Upper lobe of right lung (tissue), 1 donor: ENCODE data around the gene HAS3. TPM values are rescaled to one million over a fixed set of nuclear protein-coding genes. Genes with fewer than 3 reads are reported as not detected.
A peak's percentile ranks its signal among the peaks of the same experiment; 100 is the strongest.

ENCODE experiments used
- ATAC-seq: fragments of 200-7000 bp; cut with Tn5 transposase; one replicate; pipeline ENCODE4 v1.9.1; 2020; ENCODE audit warnings: mild to moderate bottlenecking, moderate library complexity
- DNase-seq: peaks from one replicate; pipeline ENCODE4 v3.0.0-alpha.2; 2020
- H3K27ac ChIP-seq: fragments of 200-600 bp; one replicate; pipeline ENCODE4 v1.8.0; 2022
- H3K27me3 ChIP-seq: fragments of 200-600 bp; one replicate; pipeline ENCODE4 v1.8.0; 2022; ENCODE audit warnings: mild to moderate bottlenecking
- H3K36me3 ChIP-seq: fragments of 200-600 bp; one replicate; pipeline ENCODE4 v1.8.0; 2022
- H3K4me1 ChIP-seq: fragments of 200-600 bp; one replicate; pipeline ENCODE4 v1.8.0; 2022
- H3K4me3 ChIP-seq: fragments of 200-600 bp; one replicate; pipeline ENCODE4 v1.8.0; 2022; ENCODE audit warnings: mild to moderate bottlenecking
- H3K9me3 ChIP-seq: fragments of 200-600 bp; one replicate; pipeline ENCODE4 v1.8.0; 2022
- CTCF ChIP-seq: fragments of 200-600 bp; IDR thresholded peaks from one replicate; pipeline ENCODE4 v1.8.0; 2022; ENCODE audit warnings: antibody characterized with exemption
- intact Hi-C: fragments of 100-400 bp; cut with DNase I; formaldehyde crosslinking; loops from one replicate; pipeline ENCODE4 v1.11.0; 2022
- total RNA-seq: library from RNA; stranded (reverse); fragmentation: NEBNext Ultra II Directional; extraction: Animal tissue kit (Norgen Biotek cat#: 25700); gene quantifications from one replicate; pipeline ENCODE4 v1.2.1, GENCODE V29; 2021
- donor health status: DM: no; HTN: yes; CAD: no; lungs with severe emphysema.

HAS3 gene
- total RNA-seq, 1 donor from 2014 or later, result 8.2 TPM

- no peaks in the 10 kb centered on the region for H3K9me3 ChIP-seq
- intact Hi-C loops, result loop anchor here (10.0 kb wide), 2 partner anchors 210 to 590 kb away; no protein-coding TSS in a partner anchor
- H3K4me3 ChIP-seq, result no peak overlapping the region
- H3K27me3 ChIP-seq, result no peaks in the 10 kb centered on the region
- peaks cover 9% of the 10 kb centered on the region for H3K4me1 ChIP-seq
- peaks cover 68% of the 10 kb centered on the region for H3K36me3 ChIP-seq
- no peak for ATAC-seq
- TF ChIP-seq CTCF, result no peak
- H3K27ac ChIP-seq, result no peak overlapping the region
- peak; percentile 30 for DNase-seq
These were observed 9.5 kb downstream of the HAS3 start for GRCh38 chr16:69114976-69115355.

GRCh38 chr16:69115361-69115760 lies 9.9 kb downstream of the HAS3 start:
- peak; percentile 9 for DNase-seq
- no peaks in the 10 kb centered on the region for H3K27me3 ChIP-seq
- ATAC-seq, result no peak
- peaks cover 69% of the 10 kb centered on the region for H3K36me3 ChIP-seq
- intact Hi-C loops, result loop anchor here (10.0 kb wide), 2 partner anchors 211 to 591 kb away; no protein-coding TSS in a partner anchor
- H3K9me3 ChIP-seq, result no peaks in the 10 kb centered on the region
- H3K4me1 ChIP-seq, result peaks cover 9% of the 10 kb centered on the region
- H3K4me3 ChIP-seq, result no peak overlapping the region
- H3K27ac ChIP-seq, result no peak overlapping the region
- no peak for TF ChIP-seq CTCF

GRCh38 chr16:69115837-69116236 lies 10.4 kb downstream of the HAS3 start:
- intact Hi-C loops, result loop anchor here (10.0 kb wide), 2 partner anchors 211 to 591 kb away; no protein-coding TSS in a partner anchor
- DNase-seq (no peak), ATAC-seq (no peak)
- Histone ChIP-seq H3K27ac (no peak overlapping the region), H3K9me3 (no peaks in the 10 kb centered on the region), H3K4me3 (no peak overlapping the region), H3K4me1 (peaks cover 9% of the 10 kb centered on the region), H3K36me3 (peaks cover 69% of the 10 kb centered on the region), H3K27me3 (no peaks in the 10 kb centered on the region)
- no peak for TF ChIP-seq CTCF

- ATAC-seq, result no peak
- intact Hi-C loops, result loop anchor here (10.0 kb wide), 2 partner anchors 212 to 592 kb away; no protein-coding TSS in a partner anchor
- no peak for TF ChIP-seq CTCF
- Histone ChIP-seq H3K36me3 (peaks cover 72% of the 10 kb centered on the region), H3K4me3 (no peak overlapping the region), H3K27ac (no peak overlapping the region), H3K27me3 (no peaks in the 10 kb centered on the region), H3K4me1 (peaks cover 9% of the 10 kb centered on the region), H3K9me3 (no peaks in the 10 kb centered on the region)
- peak; percentile 16 for DNase-seq
These were observed 10.9 kb downstream of the HAS3 start for GRCh38 chr16:69116256-69116875.

GRCh38 chr16:69116906-69117305 lies 11.5 kb downstream of the HAS3 start:
- TF ChIP-seq CTCF, result no peak
- Histone ChIP-seq H3K27me3 (no peaks in the 10 kb centered on the region), H3K27ac (no peak overlapping the region), H3K4me1 (peaks cover 9% of the 10 kb centered on the region), H3K36me3 (peaks cover 68% of the 10 kb centered on the region), H3K4me3 (no peak overlapping the region), H3K9me3 (no peaks in the 10 kb centered on the region)
- ATAC-seq (no peak), DNase-seq (peak; percentile 21)
- intact Hi-C loops, result loop anchor here (10.0 kb wide), 2 partner anchors 212 to 592 kb away; no protein-coding TSS in a partner anchor
